Measurements from ENCODE around the gene DLAT.
"Not testable (repeated sequence)": the region's sequence is repeated elsewhere in the genome, so short reads cannot be mapped to it uniquely, and the experiment has no call there.

Gene DLAT

DNA sequence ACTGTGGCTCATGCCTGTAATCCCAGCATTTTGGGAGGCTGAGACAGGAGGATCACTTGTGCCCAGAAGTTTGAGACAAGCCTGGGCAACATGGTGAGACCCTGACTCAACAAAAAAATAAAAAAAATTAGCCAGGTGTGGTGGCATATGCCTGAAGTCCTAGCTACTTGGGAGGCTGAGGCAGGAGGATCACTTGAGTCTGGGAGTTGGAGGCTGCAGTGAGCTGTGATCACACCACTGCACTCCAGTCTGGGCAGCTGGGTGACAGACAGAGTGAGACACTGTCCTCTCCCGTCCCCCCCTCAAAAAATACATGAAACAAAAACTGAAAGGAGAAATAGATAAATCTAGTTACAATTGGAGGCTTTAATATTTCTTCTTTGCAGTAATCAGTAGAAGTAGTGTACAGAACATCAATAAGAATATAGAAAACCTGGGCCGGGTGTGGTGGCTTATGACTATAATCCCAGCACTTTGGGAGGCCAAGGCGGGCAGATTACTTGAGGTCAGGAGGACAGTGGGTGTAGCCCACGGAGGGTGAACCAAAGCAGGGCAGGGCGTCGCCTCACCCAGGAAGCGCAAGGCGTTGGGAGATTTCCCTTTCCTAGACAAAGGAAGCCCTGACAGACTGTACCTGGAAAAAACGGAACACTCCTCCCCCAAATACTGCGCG is 19.6 kb upstream of the DLAT start:
- DNase-seq: no peak

DNA sequence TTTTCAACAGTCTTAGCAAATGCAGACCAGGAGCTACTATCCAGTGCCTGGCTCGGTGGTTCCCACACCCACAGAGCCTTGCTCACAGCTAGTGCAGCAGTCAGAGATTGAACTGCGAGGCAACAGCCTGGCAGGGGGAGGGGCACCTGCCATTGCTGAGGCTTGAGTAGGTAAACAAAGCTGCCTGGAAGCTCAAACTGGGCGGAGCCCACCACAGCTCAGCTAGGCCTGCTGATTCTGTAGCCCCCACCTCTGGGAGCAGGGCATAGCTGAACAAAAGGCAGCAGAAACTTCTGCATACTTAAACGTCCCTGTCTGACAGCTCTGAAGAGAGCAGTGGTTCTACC is 19.1 kb upstream of the DLAT start:
- not testable (repeated sequence) for DNase-seq

DNA sequence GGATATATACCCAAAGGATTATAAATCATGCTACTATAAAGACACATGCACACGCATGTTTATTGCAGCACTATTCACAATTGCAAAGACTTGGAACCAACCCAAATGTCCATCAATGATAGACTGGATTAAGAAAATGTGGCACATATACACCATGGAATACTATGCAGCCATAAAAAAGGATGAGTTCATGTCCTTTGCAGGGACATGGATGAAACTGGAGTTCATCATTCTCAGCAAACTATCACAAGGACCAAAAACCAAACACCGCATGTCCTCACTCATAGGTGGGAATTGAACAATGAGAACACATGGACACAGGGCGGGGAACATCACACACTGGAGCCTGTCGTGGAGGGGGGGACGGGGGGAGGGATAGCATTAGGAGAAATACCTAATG is 13.8 kb upstream of the DLAT start:
- DNase-seq: not testable (repeated sequence)

DNA sequence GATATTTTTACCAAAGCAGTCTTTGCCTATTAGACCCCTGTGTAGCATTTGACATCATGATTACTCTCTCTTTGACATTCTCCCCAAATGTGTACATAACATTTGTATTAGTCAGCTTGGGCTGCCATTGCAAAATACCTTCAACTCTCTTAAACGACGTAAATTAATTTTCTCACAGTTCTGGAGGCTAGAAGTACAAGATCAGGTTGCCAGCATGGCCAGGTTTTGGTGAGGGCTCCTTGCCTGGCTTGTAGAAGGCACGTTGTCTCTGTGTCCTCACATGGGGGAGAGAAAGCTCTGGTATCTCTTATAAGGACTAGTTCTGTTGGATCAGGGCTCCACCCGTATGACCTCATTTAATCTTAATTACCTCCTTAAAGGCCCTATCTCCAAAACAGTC is 12.3 kb upstream of the DLAT start:
- DNase-seq: no peak

DNA sequence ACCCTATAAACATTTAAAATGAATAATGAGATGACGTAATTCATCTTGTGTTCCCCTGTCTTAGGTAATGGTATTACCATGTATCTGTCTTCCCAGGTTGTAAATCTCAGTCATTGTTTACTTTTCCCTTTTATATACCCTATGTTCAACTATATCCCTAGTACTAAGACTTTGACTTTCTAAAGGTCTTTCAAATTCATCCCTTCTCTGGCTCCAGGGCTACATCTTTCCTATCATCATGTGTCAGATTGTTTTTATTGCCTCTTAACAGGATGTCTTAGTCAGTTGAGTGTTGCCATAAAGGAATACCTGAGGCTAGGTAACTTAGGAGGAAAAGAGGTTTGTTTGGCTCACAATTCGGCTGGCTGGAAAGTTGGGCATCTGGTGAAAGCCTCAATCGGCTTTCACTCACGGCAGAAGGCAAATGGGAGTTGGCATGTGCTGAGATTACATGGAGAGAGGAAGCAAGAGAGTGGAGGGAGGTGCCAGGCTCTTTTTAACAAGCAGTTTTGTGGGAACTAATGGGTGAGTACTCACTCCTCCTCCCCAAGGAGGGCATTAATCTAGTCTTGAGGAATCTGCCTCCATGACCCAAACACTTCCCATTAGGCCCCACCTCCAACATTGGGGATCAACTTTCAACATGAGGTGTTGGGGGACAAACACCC is 11.6 kb upstream of the DLAT start:
- no peak for DNase-seq

DNA sequence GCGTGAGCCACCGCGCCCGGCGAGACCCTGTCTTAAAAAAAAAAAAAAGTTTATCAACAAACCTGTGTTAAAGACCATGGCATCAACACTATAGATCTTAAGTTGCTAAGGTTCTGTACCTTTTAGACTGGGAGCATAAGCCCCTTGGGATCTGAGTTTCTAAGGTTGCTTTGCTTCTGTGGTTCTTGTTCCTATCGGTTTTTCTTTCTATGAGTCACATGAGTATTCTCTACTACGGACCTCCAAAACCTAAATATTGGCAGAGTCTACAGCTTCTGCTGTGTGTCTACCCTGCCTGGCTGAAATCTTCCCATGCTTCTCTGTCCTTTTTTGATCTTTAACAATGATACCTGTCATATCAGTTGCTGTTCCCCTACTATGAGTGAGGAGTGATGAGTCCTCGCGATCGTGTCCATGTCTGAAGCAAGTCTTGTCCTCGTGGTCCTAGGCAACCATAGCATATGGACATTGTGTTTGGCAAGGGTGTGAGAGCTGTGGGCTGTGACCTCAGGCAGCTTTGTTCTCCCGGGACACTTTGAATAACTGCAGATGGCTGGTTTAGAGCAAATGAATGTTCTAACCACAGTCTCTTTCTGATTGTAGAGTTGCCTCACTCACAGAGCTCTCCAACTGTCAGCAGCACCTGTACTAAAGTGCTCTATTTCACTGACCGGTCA is 9.0 kb upstream of the DLAT start:
- no peak for DNase-seq

DNA sequence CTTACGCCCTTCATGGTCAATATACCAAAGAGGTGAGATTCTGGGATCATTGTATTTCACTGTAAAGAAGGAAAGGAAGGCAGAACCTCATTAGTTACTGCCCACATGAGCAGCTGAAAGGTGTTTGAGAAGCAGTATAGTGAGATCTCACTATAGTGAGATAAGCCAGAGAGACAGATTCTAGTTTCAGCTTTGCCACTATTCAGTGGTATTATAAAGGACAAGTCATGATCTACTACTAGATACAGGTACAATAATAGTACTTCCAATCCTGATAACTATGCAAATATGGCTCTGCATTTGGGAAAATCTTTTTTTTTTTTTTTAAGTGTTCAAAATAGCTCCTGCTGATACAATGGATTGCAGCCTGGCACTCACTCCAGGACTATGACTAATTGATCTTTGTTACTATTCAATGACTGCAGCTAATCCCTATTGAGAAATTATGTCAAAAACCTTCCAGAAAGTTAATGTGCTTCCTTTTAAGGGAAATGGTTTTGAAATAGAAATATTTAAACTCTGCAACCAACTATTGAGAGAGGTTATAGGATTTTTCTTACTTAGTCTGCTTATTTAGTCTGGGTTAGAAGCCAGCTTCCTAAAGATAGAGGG is 8.3 kb upstream of the DLAT start:
- no peak for DNase-seq

DNA sequence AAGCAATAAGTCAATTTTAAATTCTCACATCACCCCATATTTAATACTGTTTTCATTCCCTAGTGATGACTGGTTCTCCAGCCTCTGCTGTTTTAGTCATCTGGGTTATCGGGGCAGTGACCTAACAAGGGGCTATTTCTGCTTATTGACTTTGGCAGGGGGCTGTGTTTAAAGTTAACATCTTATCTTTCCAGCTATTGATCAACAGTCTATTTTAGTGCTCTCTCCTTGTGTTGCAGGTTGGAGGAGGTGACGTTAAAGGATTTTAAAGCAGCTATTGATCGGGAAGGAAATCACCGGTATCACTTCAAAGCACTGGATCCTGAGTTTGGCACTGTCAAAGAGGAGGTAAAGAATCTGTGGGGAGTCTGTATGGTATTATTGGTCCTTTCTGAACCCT is 7.7 kb upstream of the DLAT start:
- no peak for DNase-seq

DNA sequence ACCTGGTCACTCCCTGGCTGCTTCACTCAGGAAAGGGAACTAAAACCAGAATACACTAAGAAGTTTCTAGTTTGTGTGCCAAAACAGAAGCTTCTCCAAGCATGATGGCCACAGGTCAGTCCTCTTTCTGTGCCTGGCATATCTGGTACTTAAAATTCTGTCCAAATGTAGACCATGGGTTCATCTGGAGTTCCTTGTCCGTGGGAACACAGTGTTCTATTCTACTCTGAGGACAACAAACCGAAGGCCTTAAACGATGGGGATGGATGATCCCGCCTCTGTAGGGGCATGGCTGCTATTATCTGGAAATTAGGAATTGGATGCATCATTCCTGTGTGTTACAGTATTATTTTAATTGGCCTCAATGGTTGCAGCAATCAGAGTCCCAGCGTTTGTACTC is 6.1 kb upstream of the DLAT start:
- DNase-seq: no peak

DNA sequence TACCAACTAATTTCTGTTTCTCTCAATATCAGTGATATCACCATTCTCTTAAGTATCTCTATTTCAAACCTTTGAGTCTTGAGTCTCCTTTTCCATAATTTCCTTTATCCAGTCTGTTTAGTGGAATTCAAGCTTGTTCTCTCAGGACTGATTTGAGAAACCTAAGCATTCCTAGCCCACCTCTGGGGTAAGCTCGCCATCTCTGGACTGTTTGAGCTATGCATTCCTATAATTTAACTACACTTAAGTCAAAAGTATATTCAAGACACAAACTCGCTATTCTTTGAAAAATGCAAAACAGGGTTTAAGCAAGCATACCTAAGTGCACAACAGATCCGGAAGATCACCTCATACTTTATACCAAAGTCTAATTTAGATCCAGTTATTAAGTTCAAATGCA is 2.1 kb upstream of the DLAT start:
- DNase-seq: no peak

DNA sequence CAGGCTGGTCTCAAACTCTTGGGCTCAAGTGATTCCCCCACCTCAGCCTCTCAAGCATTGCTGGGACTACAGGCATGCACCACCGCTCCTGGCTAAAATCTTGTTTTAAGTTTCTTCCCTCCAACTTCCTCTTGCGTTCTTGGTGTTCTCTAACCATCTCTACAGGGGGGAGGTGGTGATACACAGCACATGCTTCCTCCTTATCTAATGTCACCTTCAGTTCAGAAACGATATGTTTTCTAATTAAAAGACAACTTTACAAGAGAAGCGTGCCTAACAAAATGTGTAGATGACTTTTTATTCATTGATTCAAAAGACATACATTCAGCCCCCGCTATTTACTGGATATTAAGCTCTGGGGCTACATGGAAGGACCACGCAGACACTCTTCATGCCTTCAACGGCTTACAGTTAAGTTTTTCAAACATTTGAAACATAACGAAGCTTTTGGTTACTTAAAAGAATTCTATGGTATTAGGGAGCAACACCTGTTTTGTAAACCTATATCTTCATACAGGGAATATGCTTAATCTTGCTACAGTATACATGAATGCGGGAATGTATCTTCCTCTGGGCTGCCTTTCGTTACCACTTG is 933 bp upstream of the DLAT start:
- DNase-seq: no peak

DNA sequence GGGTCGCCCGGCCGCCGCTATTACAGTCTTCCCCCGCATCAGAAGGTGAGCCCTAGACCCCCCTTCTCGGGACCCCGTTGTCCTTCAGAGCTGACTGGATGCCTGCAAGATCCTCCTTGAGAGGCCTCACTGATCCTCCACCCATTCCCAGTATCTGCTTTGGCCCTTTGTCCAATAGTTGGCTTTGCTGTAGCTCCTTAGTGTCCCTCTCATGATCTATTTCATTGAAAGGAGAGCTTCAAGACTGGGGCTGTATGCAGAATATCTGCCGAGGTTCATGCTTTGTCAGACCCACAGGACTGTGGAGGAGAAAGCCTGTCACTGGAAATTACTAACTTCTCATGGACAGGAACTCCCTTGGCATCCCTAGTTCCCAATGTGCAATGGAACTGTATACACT is 499 bp downstream of the DLAT start:
- no peak for DNase-seq

DNA sequence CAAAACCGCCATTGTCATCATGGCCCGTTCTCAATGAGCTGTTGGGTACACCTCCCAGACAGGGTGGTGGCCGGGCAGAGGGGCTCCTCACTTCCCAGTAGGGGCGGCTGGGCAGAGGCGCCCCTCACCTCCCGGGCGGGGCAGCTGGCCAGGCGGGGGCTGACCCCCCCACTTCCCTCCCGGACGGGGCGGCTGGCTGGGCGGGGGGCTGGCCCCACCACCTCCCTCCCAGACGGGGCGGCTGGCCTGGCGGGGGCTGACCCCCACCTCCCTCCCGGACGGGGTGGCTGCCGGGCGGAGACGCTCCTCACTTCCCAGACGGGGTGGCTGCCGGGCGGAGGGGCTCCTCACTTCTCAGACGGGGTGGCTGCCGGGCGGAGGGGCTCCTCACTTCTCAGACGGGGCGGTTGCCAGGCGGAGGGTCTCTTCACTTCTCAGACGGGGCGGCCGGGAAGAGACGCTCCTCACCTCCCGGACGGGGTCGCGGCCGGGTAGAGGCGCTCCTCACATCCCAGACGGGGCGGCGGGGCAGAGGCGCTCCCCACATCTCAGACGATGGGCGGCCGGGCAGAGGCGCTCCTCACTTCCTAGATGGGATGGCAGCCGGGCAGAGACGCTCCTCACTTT is 1.7 kb downstream of the DLAT start:
- not testable (repeated sequence) for DNase-seq

DNA sequence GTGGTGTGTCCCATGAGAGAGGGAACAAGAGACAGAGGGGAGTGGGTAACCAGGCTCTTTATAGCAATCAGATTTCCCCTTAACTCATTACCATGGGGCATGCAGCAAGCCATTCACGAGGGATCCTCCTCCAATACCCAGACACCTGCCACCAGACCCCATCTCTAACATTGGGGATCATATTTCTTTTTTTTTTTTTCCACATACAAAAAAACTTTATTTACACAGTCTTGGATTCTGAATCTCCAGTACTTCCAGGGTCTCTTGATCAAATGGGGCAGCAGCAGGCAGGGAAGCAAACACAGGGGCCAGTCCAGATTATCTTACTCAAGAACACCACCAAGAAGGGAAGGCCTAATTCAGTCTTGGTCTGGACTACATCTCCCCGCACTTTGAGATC is 4.3 kb downstream of the DLAT start:
- DNase-seq: no peak

DNA sequence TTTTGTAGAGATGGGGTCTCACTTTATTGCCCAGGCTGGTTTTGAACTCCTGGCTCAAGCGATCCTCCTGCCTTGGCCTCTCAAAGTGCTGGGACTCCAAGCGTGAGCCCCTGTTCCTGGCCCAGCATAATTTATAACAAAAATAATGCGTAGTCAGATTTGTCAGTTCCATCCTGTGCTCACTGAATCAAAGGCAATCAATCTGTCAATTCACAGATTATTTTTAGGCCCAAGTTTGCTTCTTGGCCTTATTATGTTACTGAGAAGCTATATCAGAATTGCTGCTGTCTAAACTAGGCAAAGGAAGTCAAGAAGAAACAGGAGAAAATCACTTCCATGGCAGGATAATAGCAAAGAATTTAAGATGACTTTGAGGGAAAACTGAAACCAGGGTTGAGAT is 8.7 kb downstream of the DLAT start:
- no peak for DNase-seq

DNA sequence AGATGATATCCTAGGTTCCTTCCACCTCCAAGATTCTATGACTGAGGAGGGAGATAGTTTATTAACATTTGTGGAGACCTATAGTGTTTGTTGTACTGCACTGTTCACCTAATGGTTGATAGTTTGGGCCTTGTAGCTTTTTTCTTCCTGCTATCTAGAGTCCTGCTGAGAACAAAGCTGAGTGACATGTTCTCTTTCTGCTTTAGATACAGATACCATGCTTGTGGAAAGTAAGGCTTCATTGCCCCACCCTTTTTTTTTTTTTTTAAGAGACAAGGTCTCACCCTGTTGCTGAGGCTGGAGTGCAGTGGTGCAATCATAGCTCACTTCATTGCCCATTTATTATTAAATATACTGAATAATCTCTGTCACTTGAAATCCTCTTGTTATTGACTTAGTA is 12.3 kb downstream of the DLAT start:
- DNase-seq: no peak

DNA sequence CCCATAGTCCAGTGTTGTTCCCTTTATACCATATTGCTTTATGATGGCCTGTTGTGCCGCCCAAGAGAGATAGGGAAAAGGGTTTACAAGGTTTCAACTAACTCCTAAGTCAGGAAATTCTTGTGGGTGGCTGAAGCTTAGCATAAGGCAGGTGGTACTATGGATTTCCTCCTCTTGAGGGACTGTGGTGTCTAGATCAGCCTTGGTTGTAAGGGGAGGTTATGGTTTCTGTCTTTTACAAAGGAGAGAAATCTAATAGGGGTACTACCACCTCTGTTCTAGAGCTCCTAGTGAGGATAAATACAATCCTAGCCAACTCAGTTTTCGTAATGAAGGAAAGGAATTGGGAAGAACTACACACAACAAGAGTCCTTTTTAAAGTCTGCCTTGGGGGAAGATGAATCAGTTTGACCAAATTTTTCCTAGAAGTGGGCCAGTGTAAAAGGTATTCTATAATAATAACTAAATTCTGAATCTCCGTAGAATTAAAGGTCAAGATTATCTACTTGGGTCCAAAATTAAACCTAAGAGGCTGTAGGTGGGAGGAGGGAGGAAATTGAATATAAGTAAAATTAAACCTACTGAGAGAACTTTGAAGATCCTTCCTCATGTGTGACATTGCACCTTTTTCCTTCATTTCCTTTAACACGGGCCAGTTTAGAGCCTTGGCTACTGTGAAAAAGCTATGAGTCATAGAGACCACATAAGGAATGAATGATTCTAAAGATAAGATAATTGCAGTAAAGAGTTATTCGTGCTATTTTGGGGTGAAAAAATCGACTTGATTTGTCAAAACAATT is 17.2 kb downstream of the DLAT start:
- DNase-seq: no peak

DNA sequence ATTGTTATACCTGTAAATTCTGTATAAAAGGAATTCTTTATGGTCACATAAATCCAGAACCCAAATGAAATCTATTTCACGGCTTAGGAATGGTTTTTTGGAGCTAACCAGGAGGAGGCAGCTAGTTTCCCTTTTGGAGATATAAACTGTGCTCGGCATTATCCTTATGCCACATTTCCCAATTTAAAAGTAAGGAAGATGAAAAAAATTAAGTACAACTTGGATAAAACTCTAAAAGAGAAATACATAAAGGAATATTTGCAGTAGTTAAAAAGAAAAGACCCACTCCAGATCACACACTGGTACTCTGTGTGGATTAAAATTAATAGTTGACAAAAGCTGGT is 17.7 kb downstream of the DLAT start:
- no peak for DNase-seq

DNA sequence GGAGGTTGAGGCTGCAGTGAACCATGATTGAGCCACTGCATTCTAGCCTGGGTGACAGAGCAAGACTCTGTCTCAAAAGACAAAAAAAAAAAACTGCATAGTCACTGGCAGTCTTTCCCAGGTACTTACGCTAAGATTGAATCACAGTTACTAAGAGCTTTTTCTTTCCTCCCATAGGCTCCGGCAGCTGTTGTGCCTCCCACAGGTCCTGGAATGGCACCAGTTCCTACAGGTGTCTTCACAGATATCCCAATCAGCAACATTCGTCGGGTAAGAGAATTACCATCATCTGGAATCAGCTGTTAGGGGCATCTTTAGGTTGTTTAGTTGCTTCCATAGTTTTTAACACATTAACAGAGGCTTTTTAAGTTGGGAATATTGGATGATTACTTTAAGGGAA is 19.8 kb downstream of the DLAT start:
- DNase-seq: no peak

DNA sequence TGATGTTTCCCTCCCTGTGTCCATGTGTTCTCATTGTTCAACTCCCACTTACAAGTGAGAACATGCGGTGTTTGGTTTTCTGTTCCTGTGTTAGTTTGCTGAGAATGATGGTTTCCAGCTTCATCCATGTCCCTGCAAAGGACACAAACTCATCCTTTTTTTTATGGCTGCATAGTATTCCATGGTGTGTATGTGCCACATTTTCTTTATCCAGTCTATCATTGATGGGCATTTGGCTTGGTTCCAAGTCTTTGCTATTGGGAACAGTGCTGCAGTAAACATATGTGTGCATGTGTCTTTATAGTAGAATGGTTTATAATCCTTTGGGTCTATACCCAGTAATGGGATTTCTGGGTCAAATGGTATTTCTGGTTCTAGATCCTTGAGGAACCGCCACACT is 21.4 kb downstream of the DLAT start:
- DNase-seq: not testable (repeated sequence)

DNA sequence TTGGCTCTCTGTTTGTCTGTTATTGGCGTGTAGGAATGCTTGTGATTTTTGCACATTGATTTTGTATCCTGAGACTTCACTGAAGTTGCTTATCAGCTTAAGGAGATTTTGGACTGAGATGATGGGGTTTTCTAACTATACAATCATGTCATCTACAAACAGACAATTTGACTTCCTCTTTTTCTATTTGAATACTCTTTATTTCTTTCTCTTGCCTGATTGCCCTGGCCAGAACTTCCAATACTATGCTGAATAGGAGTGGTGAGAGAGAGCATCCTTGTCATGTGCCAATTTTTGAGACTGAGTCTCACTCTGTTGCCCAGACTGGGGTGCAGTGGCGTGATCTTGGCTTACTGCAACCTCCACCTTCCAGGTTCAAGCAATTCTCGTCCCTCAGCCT is 23.0 kb downstream of the DLAT start:
- not testable (repeated sequence) for DNase-seq

DNA sequence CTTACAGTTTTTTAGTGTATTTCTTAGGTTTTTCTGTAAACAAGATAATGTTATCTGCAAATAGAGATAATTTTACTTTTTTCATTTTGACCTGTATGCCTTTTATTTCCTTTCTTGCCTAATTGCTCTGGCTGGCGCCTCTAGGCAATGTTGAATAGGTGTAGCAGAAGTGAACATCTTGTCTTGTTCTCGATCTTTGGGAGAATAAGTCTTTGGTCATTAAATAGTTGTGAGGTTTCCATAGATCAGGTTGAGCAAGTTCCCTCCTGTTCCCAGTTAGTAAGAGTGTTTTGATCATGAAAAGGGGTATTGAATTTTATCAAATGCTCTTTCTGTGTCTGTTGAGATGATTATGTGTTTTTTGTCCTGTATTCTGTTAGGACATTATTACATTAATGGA is 24.6 kb downstream of the DLAT start:
- no peak for DNase-seq

DNA sequence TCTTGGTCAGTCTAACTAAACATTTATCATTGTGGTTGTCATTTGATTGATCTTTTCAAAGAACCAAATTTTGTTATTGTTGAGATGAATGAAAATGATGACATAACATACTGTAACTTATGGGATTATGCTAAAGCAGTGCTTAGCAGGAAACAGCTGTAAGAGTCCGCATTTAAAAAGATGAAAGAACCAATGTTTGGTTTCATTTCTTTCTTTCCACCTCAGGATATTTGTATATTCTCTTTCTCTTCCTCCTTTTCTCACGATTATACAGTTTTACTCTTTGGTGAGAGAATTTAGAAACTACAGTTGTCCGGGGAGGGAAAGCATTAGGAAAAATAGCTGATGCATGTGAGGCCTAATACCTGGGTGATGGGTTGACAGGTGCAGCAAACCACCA is 25.5 kb downstream of the DLAT start:
- DNase-seq: no peak

Data from NCI-H187 treated with DMSO at 0.1 percent for 48 hours (cell line).